BE2C (cell line): ENCODE results near the gene DDA1.
"Not testable (repeated sequence)": the region's sequence is repeated elsewhere in the genome, so short reads cannot be mapped to it uniquely, and the experiment has no call there.

Source experiments
- DNase-seq: peaks from one replicate; pipeline ENCODE4 v3.0.0-alpha.2; 2020
- H3K27me3 ChIP-seq: fragments of 250-450 bp; sonication (Bioruptor Pico); 2 replicates; pipeline ENCODE4 v1.5.1; 2020; ENCODE audit warnings: mild to moderate bottlenecking
- H3K36me3 ChIP-seq: fragments of 250-450 bp; sonication (Bioruptor Pico); 2 replicates; pipeline ENCODE4 v1.5.1; 2020; ENCODE audit warnings: mild to moderate bottlenecking
- H3K4me1 ChIP-seq: fragments of 250-450 bp; sonication (Bioruptor Pico); 2 replicates; pipeline ENCODE4 v1.5.1; 2020
- H3K4me3 ChIP-seq: 2 replicates; pipeline ENCODE4 v1.5.1; 2011; ENCODE audit warnings: low read depth, low read length
- H3K9me3 ChIP-seq: fragments of 250-450 bp; sonication (Bioruptor Pico); 2 replicates; pipeline ENCODE4 v1.5.1; 2020
- CTCF ChIP-seq: IDR thresholded peaks from 2 replicates; pipeline ENCODE4 v1.5.1; 2012; ENCODE audit warnings: mild to moderate bottlenecking, low read depth, low read length

The DDA1 gene

GRCh38 chr19:17294051-17294891 is 15.1 kb upstream of the DDA1 start:
- Histone ChIP-seq H3K4me3 (no peak overlapping the region), H3K4me1 (peaks cover 7% of the 10 kb centered on the region)
- peak; percentile 87 for DNase-seq

GRCh38 chr19:17295551-17295950 is 13.8 kb upstream of the DDA1 start:
- H3K27me3 ChIP-seq, H3K4me3 ChIP-seq, H3K36me3 ChIP-seq, H3K4me1 ChIP-seq, H3K9me3 ChIP-seq, DNase-seq: not testable (repeated sequence)

More at GRCh38 chr19:17294051-17294891, 15.1 kb upstream of the DDA1 start:
- no peaks in the 10 kb centered on the region for H3K27me3 ChIP-seq
- H3K36me3 ChIP-seq: peaks cover 3% of the 10 kb centered on the region; the same call in 1 of the 2 replicates
- no peak for TF ChIP-seq CTCF
- no peaks in the 10 kb centered on the region for H3K9me3 ChIP-seq

- Histone ChIP-seq H3K27me3 (no peaks in the 10 kb centered on the region), H3K4me1 (peaks cover 7% of the 10 kb centered on the region), H3K9me3 (no peaks in the 10 kb centered on the region), H3K4me3 (no peak overlapping the region), H3K36me3 (peaks cover 3% of the 10 kb centered on the region; the same call in 1 of the 2 replicates)
- TF ChIP-seq CTCF: 0 out of 2 replicates have a peak, but pooled peaks have one; percentile 3
- DNase-seq: no peak
Observed at GRCh38 chr19:17296273-17296672, 13.1 kb upstream of the DDA1 start.

- DNase-seq: no peak
- TF ChIP-seq CTCF: no peak
- Histone ChIP-seq H3K9me3 (no peaks in the 10 kb centered on the region), H3K36me3 (peaks cover 3% of the 10 kb centered on the region; the same call in 1 of the 2 replicates), H3K4me1 (peaks cover 7% of the 10 kb centered on the region), H3K27me3 (no peaks in the 10 kb centered on the region), H3K4me3 (no peak overlapping the region)
Observed at GRCh38 chr19:17296976-17297375, 12.4 kb upstream of the DDA1 start.

- DNase-seq: no peak
- Histone ChIP-seq H3K4me1 (peaks cover 6% of the 10 kb centered on the region), H3K27me3 (no peaks in the 10 kb centered on the region), H3K4me3 (no peak overlapping the region), H3K36me3 (no peaks in the 10 kb centered on the region), H3K9me3 (no peaks in the 10 kb centered on the region)
- TF ChIP-seq CTCF: no peak
Observed at GRCh38 chr19:17300992-17301619, 8.3 kb upstream of the DDA1 start.

- peaks cover 6% of the 10 kb centered on the region for H3K4me1 ChIP-seq
- TF ChIP-seq CTCF: no peak
- H3K36me3 ChIP-seq: no peaks in the 10 kb centered on the region
- H3K27me3 ChIP-seq: no peaks in the 10 kb centered on the region
- peak overlapping the region; percentile 66 for H3K4me3 ChIP-seq
- no peak for DNase-seq
- no peaks in the 10 kb centered on the region for H3K9me3 ChIP-seq
Observed at GRCh38 chr19:17302391-17303166, 6.8 kb upstream of the DDA1 start.
